Astrocyte of the spinal cord (primary cell): ENCODE data around the gene CCZ1.
A peak's percentile ranks its signal among the peaks of the same experiment; 100 is the strongest.
"Not testable (repeated sequence)": the region's sequence is repeated elsewhere in the genome, so short reads cannot be mapped to it uniquely, and the experiment has no call there.

Experiments
- DNase-seq: peaks from one replicate; pipeline ENCODE4 v3.0.0; 2011; ENCODE audit warnings: low read depth, low spot score
- H3K4me3 ChIP-seq: 2 replicates; pipeline ENCODE4 v1.5.1; 2011; ENCODE audit warnings: low read depth, mild to moderate bottlenecking, low read length, moderate library complexity
- CTCF ChIP-seq: IDR thresholded peaks from 2 replicates; pipeline ENCODE4 v1.5.1; 2012; ENCODE audit warnings: low read depth, mild to moderate bottlenecking, low read length, inconsistent platforms
- in situ Hi-C: cut with HindIII; loops from 2 replicates; pipeline ENCODE4 v1.10.0; 2017; ENCODE audit warnings: low sequenced_read_pairs

CCZ1 gene

GRCh38 chr7:5898480-5899224, at the start of gene CCZ1:
CCZ1 (plus strand) TSS chr7:5898733; CDS start chr7:5898800, 67 bp downstream.
- in situ Hi-C loops, result not testable (repeated sequence)
- peak; percentile 19 for TF ChIP-seq CTCF
- DNase-seq, result peak; percentile 18
- peak within 1 kb of the TSS; percentile 38 for H3K4me3 ChIP-seq

GRCh38 chr7:5850944-5851343, 47.6 kb upstream of the CCZ1 start:
- in situ Hi-C loops, result no loop called here
- no peak for TF ChIP-seq CTCF
- no peak overlapping the region for H3K4me3 ChIP-seq
- DNase-seq, result no peak

- H3K4me3 ChIP-seq, result no peak overlapping the region
- no peak for DNase-seq
- in situ Hi-C loops, result no loop called here
- no peak for TF ChIP-seq CTCF
Observed at GRCh38 chr7:5854738-5855137, 43.8 kb upstream of the CCZ1 start.

- DNase-seq, H3K4me3 ChIP-seq, in situ Hi-C loops: not testable (repeated sequence)
Observed at GRCh38 chr7:5857041-5857575, 41.4 kb upstream of the CCZ1 start.

- H3K4me3 ChIP-seq, in situ Hi-C loops, DNase-seq: not testable (repeated sequence)
Observed at GRCh38 chr7:5858494-5858893, 40.0 kb upstream of the CCZ1 start.

- DNase-seq, in situ Hi-C loops, H3K4me3 ChIP-seq: not testable (repeated sequence)
Observed at GRCh38 chr7:5861281-5861680, 37.3 kb upstream of the CCZ1 start.

GRCh38 chr7:5862753-5863366, 35.7 kb upstream of the CCZ1 start:
- in situ Hi-C loops, H3K4me3 ChIP-seq, DNase-seq: not testable (repeated sequence)

- in situ Hi-C loops, H3K4me3 ChIP-seq: not testable (repeated sequence)
Observed at GRCh38 chr7:5865279-5865931, 33.1 kb upstream of the CCZ1 start.

GRCh38 chr7:5867060-5867459, 31.5 kb upstream of the CCZ1 start:
- no peak for TF ChIP-seq CTCF
- in situ Hi-C loops, result no loop called here
- DNase-seq, result no peak
- H3K4me3 ChIP-seq, result no peak overlapping the region

More at GRCh38 chr7:5865279-5865931, 33.1 kb upstream of the CCZ1 start:
- not testable (repeated sequence) for DNase-seq

GRCh38 chr7:5868928-5869341, 29.6 kb upstream of the CCZ1 start:
- H3K4me3 ChIP-seq, DNase-seq, in situ Hi-C loops: not testable (repeated sequence)
